Kidney (tissue), 14 donors: ENCODE results near the gene MYO16. TPM values are rescaled to one million over a fixed set of nuclear protein-coding genes. Genes with fewer than 3 reads are reported as not detected.

Source experiments
- DNase-seq, 5 donors: peaks; one replicate each; pipeline ENCODE4 v3.0.0-alpha.2; 2013 to 2020
- FAIRE-seq: peaks from 2 replicates; lab custom pipeline; 2012; peaks lifted over from hg19 to GRCh38; lab: Jason Lieb, UNC
- H3K27ac ChIP-seq, 2 donors: one replicate each; pipeline ENCODE4 v1.7.0; 2013; ENCODE audit warnings: low read depth in 2 of 2, low read length in 2 of 2, inconsistent platforms in 1 of 2
- H3K27me3 ChIP-seq: one replicate; pipeline ENCODE4 v1.7.1; 2013; ENCODE audit warnings: low read length, inconsistent platforms; ENCODE audit not compliant: control insufficient read depth, insufficient read depth
- H3K36me3 ChIP-seq, 3 donors: one replicate each; pipeline versions ENCODE4 v1.7.0 to v1.7.1; 2013; ENCODE audit warnings: low read length in 3 of 3, control low read depth in 1 of 3, inconsistent platforms in 1 of 3; ENCODE audit not compliant: insufficient read depth in 3 of 3, control insufficient read depth in 2 of 3
- H3K4me1 ChIP-seq, 3 donors: one replicate each; pipeline versions ENCODE4 v1.7.0 to v1.7.1; 2013; ENCODE audit warnings: low read length in 3 of 3, inconsistent platforms in 1 of 3, low read depth in 1 of 3; ENCODE audit not compliant: control insufficient read depth in 2 of 3, insufficient read depth in 2 of 3
- H3K4me3 ChIP-seq, 3 donors: one replicate each; pipeline versions ENCODE4 v1.7.0 to v1.8.1; 2013; ENCODE audit warnings: low read length in 3 of 3, control low read depth in 1 of 3, inconsistent platforms in 1 of 3
- H3K9ac ChIP-seq, 3 donors: one replicate each; pipeline versions ENCODE4 v1.7.0 to v1.7.1; 2013; ENCODE audit warnings: low read length in 3 of 3, control low read depth in 1 of 3, inconsistent platforms in 1 of 3
- H3K9me3 ChIP-seq, 3 donors: one replicate each; pipeline versions ENCODE4 v1.7.0 to v1.7.1; 2013; ENCODE audit warnings: low read length in 3 of 3, control low read depth in 1 of 3, inconsistent platforms in 1 of 3; ENCODE audit not compliant: control insufficient read depth in 2 of 3, insufficient read depth in 1 of 3
- intact Hi-C: fragments of 100-400 bp; cut with DNase I; formaldehyde crosslinking; loops from one replicate; pipeline ENCODE4 v1.11.1; 2022
- polyA plus RNA-seq: library from polyadenylated mRNA; stranded (reverse); fragments of 350-450 nt; fragmentation: Illumina TruSeq; extraction: RNeasy Lipid Tissue Mini Kit (QIAGEN cat#74804); gene quantifications from one replicate; pipeline ENCODE4 v1.2.3, GENCODE V29; 2014; ENCODE audit warnings: low read depth, low replicate concordance; ENCODE audit not compliant: insufficient read depth
- total RNA-seq: library from RNA; stranded (reverse); fragmentation: NEBNext Ultra II Directional; extraction: Animal tissue kit (Norgen Biotek cat#: 25700); gene quantifications from one replicate; pipeline ENCODE4 v1.2.1, GENCODE V29; 2021
- TF ChIP-seq, protein P1 (sequence below): IDR thresholded peaks from 3 replicates; pipeline ENCODE4 v1.5.1; 2012; ENCODE audit warnings: mild to moderate bottlenecking, moderate library complexity, borderline replicate concordance; ENCODE audit not compliant: insufficient read depth; ENCODE audit errors: extremely low read depth
- donor health status: control.
- donor health status: control.
- donor health status: control.
- donor health status: control.
- donor health status: control.
- donor health status: DM: yes; HTN: yes; CAD: no.
- donor health status: Normal renal cell carcinoma (clear cell type).

Gene MYO16
- total and polyA plus RNA-seq, 2 donors from 2014 or later, result 0.22 to 0.43 TPM

- H3K4me1 ChIP-seq, result no peaks in the 10 kb centered on the region
- H3K27me3 ChIP-seq, result no peaks in the 10 kb centered on the region
- no peaks in the 10 kb centered on the region for H3K9me3 ChIP-seq
- no peak overlapping the region for H3K9ac ChIP-seq
- TF ChIP-seq, protein P1, sequence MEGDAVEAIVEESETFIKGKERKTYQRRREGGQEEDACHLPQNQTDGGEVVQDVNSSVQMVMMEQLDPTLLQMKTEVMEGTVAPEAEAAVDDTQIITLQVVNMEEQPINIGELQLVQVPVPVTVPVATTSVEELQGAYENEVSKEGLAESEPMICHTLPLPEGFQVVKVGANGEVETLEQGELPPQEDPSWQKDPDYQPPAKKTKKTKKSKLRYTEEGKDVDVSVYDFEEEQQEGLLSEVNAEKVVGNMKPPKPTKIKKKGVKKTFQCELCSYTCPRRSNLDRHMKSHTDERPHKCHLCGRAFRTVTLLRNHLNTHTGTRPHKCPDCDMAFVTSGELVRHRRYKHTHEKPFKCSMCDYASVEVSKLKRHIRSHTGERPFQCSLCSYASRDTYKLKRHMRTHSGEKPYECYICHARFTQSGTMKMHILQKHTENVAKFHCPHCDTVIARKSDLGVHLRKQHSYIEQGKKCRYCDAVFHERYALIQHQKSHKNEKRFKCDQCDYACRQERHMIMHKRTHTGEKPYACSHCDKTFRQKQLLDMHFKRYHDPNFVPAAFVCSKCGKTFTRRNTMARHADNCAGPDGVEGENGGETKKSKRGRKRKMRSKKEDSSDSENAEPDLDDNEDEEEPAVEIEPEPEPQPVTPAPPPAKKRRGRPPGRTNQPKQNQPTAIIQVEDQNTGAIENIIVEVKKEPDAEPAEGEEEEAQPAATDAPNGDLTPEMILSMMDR, result no peak
- intact Hi-C loops, result no loop called here
- H3K36me3 ChIP-seq, result no peaks in the 10 kb centered on the region
- DNase-seq, result peak in 1 of 5 donors; percentile 6
- H3K4me3 ChIP-seq, result no peak overlapping the region
- H3K27ac ChIP-seq, result no peak overlapping the region
- FAIRE-seq, result no peak
Measured at GRCh38 chr13:109196948-109197347, 567.5 kb downstream of the MYO16 start.

DNA sequence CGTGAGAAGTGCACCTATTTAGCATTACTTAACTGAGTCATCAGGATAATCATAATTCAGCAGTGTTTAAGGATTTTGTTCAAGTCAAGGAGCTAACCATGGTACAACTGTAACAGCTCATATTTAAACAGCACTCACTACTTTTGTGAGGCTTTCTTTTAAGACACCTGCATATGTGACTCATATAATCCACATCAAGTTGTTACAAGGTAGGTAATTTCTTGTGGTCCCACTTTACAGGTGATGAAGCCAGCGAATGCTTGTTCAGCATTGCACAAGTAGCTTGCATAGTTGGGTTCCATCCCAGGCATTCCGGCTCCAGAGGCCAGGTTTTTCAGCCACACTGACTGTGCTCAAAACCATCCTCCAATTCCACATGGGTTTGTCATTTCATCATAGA, 569.2 kb downstream of the MYO16 start:
- no peak overlapping the region for H3K9ac ChIP-seq
- H3K36me3 ChIP-seq, result no peaks in the 10 kb centered on the region
- no peaks in the 10 kb centered on the region for H3K4me1 ChIP-seq
- no peak overlapping the region for H3K4me3 ChIP-seq
- intact Hi-C loops, result no loop called here
- H3K9me3 ChIP-seq, result no peaks in the 10 kb centered on the region
- H3K27ac ChIP-seq, result no peak overlapping the region
- TF ChIP-seq, protein P1, result no peak
- no peaks in the 10 kb centered on the region for H3K27me3 ChIP-seq
- DNase-seq (no peak), FAIRE-seq (no peak)

DNA sequence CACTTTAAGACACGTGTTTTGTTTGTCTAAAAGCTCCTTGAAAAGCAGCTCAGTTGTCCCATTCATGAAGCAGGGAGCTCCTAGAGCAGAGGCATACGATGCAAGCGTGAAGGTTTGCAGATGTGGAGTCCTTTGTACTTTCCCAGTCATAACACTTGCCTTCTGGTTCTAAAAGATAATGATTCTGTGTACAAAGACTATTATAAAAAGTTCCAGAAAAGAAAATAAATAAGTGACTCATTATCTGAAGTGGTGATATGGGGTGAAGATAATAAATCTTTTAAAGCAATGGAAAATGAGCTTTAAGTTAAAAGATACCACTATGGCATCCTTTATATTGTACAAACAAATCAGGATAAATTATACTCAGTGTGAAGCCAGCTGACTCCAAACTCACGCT, 569.9 kb downstream of the MYO16 start:
- FAIRE-seq (no peak), DNase-seq (no peak)
- Histone ChIP-seq H3K4me3 (no peak overlapping the region), H3K36me3 (no peaks in the 10 kb centered on the region), H3K9me3 (no peaks in the 10 kb centered on the region), H3K27ac (no peak overlapping the region), H3K9ac (no peak overlapping the region), H3K4me1 (no peaks in the 10 kb centered on the region), H3K27me3 (no peaks in the 10 kb centered on the region)
- TF ChIP-seq, protein P1, result no peak
- intact Hi-C loops, result no loop called here

DNA sequence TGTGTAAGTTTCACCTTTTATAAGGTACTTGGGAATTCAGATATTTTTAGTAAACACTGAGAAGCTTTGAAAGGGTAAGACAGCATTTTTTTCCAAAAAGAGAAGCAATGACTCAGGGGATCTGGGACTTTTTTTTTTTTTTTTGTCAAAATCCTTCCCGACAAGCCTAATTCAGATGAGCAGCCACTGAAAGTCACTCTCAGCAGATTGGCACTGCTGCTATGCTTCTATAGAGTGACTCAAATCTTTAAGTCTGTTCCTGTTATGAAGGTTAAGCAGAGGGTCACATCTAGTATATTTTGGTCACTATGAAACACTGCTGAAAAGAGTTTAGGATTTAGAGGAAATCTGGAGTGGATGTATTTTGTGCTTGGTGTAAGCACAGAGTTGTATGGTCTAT, 571.1 kb downstream of the MYO16 start:
- no peak for FAIRE-seq
- no peak overlapping the region for H3K9ac ChIP-seq
- TF ChIP-seq, protein P1, result no peak
- no peak for DNase-seq
- intact Hi-C loops, result no loop called here
- no peaks in the 10 kb centered on the region for H3K9me3 ChIP-seq
- H3K4me3 ChIP-seq, result no peak overlapping the region
- no peaks in the 10 kb centered on the region for H3K4me1 ChIP-seq
- no peaks in the 10 kb centered on the region for H3K36me3 ChIP-seq
- no peaks in the 10 kb centered on the region for H3K27me3 ChIP-seq
- no peak overlapping the region for H3K27ac ChIP-seq
